Gastroesophageal sphincter (tissue), 4 donors: Measurements from ENCODE around the gene CTSW. TPM values are rescaled to one million over a fixed set of nuclear protein-coding genes. Genes with fewer than 3 reads are reported as not detected.

ENCODE experiments used
- ATAC-seq: fragments of 150-250 bp; one replicate; pipeline ENCODE4 v1.9.1; 2016; ENCODE audit warnings: mild to moderate bottlenecking, moderate library complexity
- H3K27ac ChIP-seq, 4 donors: fragments of 200-600 bp; sonication (generic) in 3 of 4; 1 replicate in 3 of 4; 2 replicates in 1 of 4; pipeline ENCODE4 v1.5.1; 2016 to 2019
- H3K27me3 ChIP-seq: fragments of 200-600 bp; sonication (generic); one replicate; pipeline ENCODE4 v1.5.1; 2019
- H3K36me3 ChIP-seq, 2 donors: fragments of 200-600 bp; sonication (generic); one replicate each; pipeline ENCODE4 v1.5.1; 2019; ENCODE audit warnings: control low read depth in 1 of 2
- H3K4me1 ChIP-seq, 3 donors: fragments of 200-600 bp; sonication (generic); 1 replicate in 2 of 3; 2 replicates in 1 of 3; pipeline ENCODE4 v1.5.1; 2016 to 2019; ENCODE audit warnings: control low read depth in 2 of 3
- H3K4me3 ChIP-seq, 2 donors: fragments of 200-600 bp; sonication (generic); one replicate each; pipeline ENCODE4 v1.5.1; 2019; ENCODE audit warnings: mild to moderate bottlenecking in 1 of 2, moderate library complexity in 1 of 2
- H3K9me3 ChIP-seq, 3 donors: fragments of 200-600 bp; sonication (generic); one replicate each; pipeline ENCODE4 v1.5.1; 2017 to 2019; ENCODE audit warnings: control low read depth in 2 of 3
- CTCF ChIP-seq, 4 experiments: fragments of 200-600 bp in 2 of 4; fragments of 450-650 bp in 2 of 4; sonication (generic) in 1 of 4; IDR thresholded peaks; one replicate each; pipeline ENCODE4 v1.5.1; 2017 to 2019; ENCODE audit warnings: antibody characterized with exemption in 4 of 4, mild to moderate bottlenecking in 2 of 4, moderate library complexity in 2 of 4
- EP300 ChIP-seq: sonication (generic); formaldehyde crosslinking; IDR thresholded peaks from one replicate; pipeline ENCODE4 v1.6.1; 2017; ENCODE audit warnings: antibody characterized with exemption, mild to moderate bottlenecking
- POLR2A ChIP-seq, 2 donors: fragments of 450-650 bp; IDR thresholded peaks; one replicate each; pipeline ENCODE4 v1.6.1; 2017; ENCODE audit warnings: antibody characterized with exemption in 2 of 2, mild to moderate bottlenecking in 2 of 2, moderate library complexity in 1 of 2
- POLR2AphosphoS5 ChIP-seq: sonication (generic); formaldehyde crosslinking; IDR thresholded peaks from one replicate; pipeline ENCODE4 v1.6.1; 2017; ENCODE audit warnings: antibody characterized with exemption
- whole genome bisulfite sequencing, 2 donors: methylation state at CpG; one replicate each; pipeline ENCODE4 v1.1.5; 2018; ENCODE audit warnings: low coverage in 1 of 2; 5-methylcytosine and 5-hydroxymethylcytosine counted together
- total RNA-seq, 4 donors: library from RNA; depleted of rRNA; stranded (reverse); fragments of >200 nt; gene quantifications; one replicate each; pipeline ENCODE4 v1.1.0, GENCODE V29; 2016

CTSW gene
- total RNA-seq, 4 donors from 2014 or later, result 0.52 to 3.6 (median 0.94) TPM; not detected in 1

DNA sequence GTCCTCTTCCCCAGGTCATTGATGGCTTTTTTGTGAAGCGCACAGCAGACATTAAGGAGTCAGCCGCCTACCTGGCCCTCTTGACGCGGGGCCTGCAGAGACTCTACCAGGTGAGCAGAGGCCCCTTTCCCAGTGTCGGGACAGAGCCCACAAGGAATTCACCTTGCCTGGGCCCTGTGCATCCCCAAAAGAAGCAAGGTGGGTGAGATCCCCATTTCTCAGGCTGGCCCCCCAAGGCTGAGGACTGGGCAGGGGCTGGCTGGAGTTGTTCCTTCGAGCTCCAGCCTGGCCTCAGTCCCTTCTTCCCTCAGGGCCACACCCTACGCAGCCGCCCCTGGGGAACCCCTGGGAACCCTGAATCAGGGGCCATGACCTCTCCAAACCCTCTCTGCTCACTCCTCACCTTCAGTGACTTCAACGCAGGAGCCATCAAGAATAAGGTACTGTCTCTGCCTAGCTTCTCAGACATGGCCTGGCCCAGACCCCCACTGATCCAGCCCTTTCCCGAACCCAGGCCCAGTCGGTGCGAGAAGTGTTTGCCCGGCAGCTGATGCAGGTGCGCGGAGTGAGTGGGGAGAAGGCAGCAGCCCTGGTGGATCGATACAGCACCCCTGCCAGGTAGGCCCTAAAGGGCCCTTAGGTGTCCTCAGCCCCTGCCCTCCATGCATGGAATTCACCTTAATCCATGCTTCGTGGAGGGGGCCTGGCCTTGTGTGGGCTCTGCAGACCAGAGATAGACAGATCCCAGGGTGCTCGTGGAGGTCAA, 14.7 kb upstream of the CTSW start:
- H3K27me3 ChIP-seq, result no peaks in the 10 kb centered on the region
- WGBS, 2 donors, result 67 to 100% methylated on average over 2 of the region's 18 CpGs
- H3K4me3 ChIP-seq, result no peak overlapping the region
- no peak for TF ChIP-seq POLR2AphosphoS5
- TF ChIP-seq EP300, result no peak
- no peak for TF ChIP-seq CTCF (IDR thresholded peaks at IDR 0.05)
- TF ChIP-seq POLR2A (IDR thresholded peaks at IDR 0.05), result no peak
- peaks cover 0 to 83% of the 10 kb centered on the region in 2 donors for H3K36me3 ChIP-seq
- no peak for ATAC-seq
- peak overlapping the region in 1 of 4 donors; percentile 19 for H3K27ac ChIP-seq
- H3K4me1 ChIP-seq, result peaks cover 0 to 66% (median 15%) of the 10 kb centered on the region in 3 donors
- no peaks in the 10 kb centered on the region for H3K9me3 ChIP-seq

DNA sequence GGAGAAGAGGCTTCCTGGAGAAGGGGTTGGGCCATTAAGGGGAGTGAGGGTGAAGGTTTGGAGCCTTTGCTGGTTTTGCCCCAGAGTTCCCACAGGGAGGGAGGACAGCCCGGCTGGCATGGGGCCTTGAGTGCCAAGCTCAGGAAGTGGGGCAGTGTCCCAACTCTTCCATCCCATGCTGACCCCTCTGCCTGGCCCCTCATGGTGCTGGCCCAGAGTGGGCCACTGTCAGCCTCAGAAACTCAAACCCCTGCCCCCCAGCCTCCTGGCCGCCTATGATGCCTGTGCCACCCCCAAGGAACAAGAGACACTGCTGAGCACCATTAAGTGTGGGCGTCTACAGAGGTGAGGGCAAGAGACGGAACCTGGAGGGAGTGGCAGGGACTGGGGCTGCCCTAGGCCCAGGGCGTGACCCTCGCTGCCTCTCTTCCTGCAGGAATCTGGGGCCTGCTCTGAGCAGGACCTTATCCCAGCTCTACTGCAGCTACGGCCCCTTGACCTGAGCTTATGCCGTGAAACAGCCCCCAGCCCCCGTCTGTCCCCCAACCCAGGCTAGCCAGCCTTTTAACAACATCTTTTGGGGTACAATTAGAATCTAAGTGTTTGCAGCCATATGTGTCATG, 14.0 kb upstream of the CTSW start:
- Histone ChIP-seq H3K27ac (peak overlapping the region in 1 of 4 donors; percentile 19), H3K9me3 (no peaks in the 10 kb centered on the region), H3K27me3 (no peaks in the 10 kb centered on the region), H3K4me1 (peaks cover 0 to 72% (median 18%) of the 10 kb centered on the region in 3 donors), H3K4me3 (no peak overlapping the region), H3K36me3 (peaks cover 0 to 89% of the 10 kb centered on the region in 2 donors)
- no peak for ATAC-seq
- TF ChIP-seq EP300 (no peak), POLR2AphosphoS5 (no peak), POLR2A (IDR thresholded peaks at IDR 0.05) (no peak), CTCF (IDR thresholded peaks at IDR 0.05) (no peak)
- WGBS, 2 donors, result 57% methylated on average over 1 of the region's 9 CpGs; no CpG with 5 or more reads in 1 of the 2 donors

- H3K4me1 ChIP-seq, result peaks cover 0 to 73% (median 21%) of the 10 kb centered on the region in 3 donors
- 59 to 71% methylated on average over 4 to 5 of the region's 21 CpGs for WGBS, 2 donors
- H3K27ac ChIP-seq, result peak overlapping the region in 2 of 4 donors; percentile 20 to 98
- ATAC-seq, result no peak
- H3K27me3 ChIP-seq, result no peaks in the 10 kb centered on the region
- H3K9me3 ChIP-seq, result no peaks in the 10 kb centered on the region
- H3K36me3 ChIP-seq, result peaks cover 0 to 92% of the 10 kb centered on the region in 2 donors
- H3K4me3 ChIP-seq, result no peak overlapping the region
- TF ChIP-seq EP300 (no peak), POLR2A (IDR thresholded peaks at IDR 0.05) (no peak), CTCF (IDR thresholded peaks at IDR 0.05) (no peak), POLR2AphosphoS5 (no peak)
Observed at GRCh38 chr11:65866509-65867283, 12.9 kb upstream of the CTSW start.

DNA sequence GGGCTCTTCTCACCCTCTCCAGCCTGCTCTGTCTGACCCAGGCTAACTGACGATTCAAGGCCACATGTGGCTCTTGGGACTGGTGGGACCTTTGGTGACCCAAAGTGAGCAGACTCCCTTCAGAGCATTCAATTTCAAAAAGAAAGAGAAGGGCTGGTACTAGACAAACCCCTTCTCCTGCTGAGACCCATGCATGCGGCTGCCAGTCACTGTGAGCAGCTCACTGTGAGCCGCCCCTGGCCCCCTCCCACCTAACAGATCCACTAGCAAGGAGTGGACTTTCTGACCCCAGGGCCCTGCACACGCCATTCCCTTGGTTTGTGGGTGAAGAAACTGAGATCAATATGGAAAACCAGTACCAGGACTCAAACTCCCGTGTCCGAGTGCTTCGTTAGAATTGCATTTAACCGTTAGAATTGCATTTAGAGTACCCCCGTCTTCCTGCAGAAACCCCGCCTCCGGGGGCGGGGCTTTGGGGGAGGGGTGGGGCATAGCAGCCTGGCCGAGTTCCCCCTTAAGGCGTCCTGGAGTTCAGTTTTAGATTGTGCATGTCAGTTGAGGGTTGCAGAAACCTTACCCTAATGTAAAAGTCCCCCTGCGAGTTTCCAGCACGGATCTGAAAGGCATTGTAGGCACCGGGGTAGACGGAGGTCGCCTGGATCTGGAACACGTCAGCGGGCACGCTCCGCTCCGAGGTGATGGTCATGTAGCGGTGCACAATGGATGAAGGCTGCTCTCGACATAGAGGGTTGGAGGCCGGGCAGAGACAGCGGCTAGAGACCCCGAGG, 12.2 kb upstream of the CTSW start:
- peaks cover 0 to 73% (median 17%) of the 10 kb centered on the region in 3 donors for H3K4me1 ChIP-seq
- peaks cover 0 to 84% of the 10 kb centered on the region in 2 donors for H3K36me3 ChIP-seq
- H3K27me3 ChIP-seq, result no peaks in the 10 kb centered on the region
- no peak overlapping the region for H3K4me3 ChIP-seq
- TF ChIP-seq POLR2AphosphoS5 (no peak), POLR2A (IDR thresholded peaks at IDR 0.05) (no peak), EP300 (no peak), CTCF (IDR thresholded peaks at IDR 0.05) (no peak)
- H3K9me3 ChIP-seq, result no peaks in the 10 kb centered on the region
- H3K27ac ChIP-seq, result peak overlapping the region in 3 of 4 donors; percentile 12 to 98 (median 42)
- ATAC-seq, result no peak
- 50 to 72% methylated on average over 4 to 14 of the region's 29 CpGs for WGBS, 2 donors
